PC-9 (cell line): ENCODE results near the gene PALLD. TPM values are rescaled to one million over a fixed set of nuclear protein-coding genes. Genes with fewer than 3 reads are reported as not detected.

Experiments used
- BruUV-seq: library from RNA; stranded (reverse); fragments of 400-500 nt; replicated peaks from 2 replicates; lab custom pipeline; 2021; lab: Mats Ljungman, UMichigan
- CTCF ChIA-PET: fragments of 300-600 bp; sonication (Branson Sonifier 250); formaldehyde crosslinking; loops from one replicate; lab custom pipeline; 2022; ENCODE audit warnings: antibody characterized with exemption; lab: Charles Lee
- POLR2A ChIA-PET: fragments of 300-600 bp; sonication (Branson Sonifier 250); formaldehyde crosslinking; loops from one replicate; lab custom pipeline; 2022; ENCODE audit warnings: antibody characterized with exemption; ENCODE audit not compliant: unreplicated experiment; lab: Charles Lee
- DNase-seq, 2 experiments: peaks; one replicate each; pipeline versions ENCODE4 v3.0.0 to v3.0.0-alpha.2; 2015 to 2022; ENCODE audit warnings: mixed read lengths in 1 of 2
- H2AFZ ChIP-seq: fragments of 200-600 bp; sonication (generic); 2 replicates; pipeline ENCODE4 v1.8.1; 2017; ENCODE audit warnings: antibody characterized with exemption
- H3F3A ChIP-seq: fragments of 200-600 bp; sonication (generic); 2 replicates; pipeline ENCODE4 v1.8.1; 2017; ENCODE audit warnings: antibody characterized with exemption, mild to moderate bottlenecking, low read depth; ENCODE audit not compliant: insufficient read depth
- H3K27ac ChIP-seq: fragments of 200-600 bp; sonication (generic); 2 replicates; pipeline ENCODE4 v1.6.1; 2016; ENCODE audit warnings: mixed run types
- H3K27me3 ChIP-seq: fragments of 200-600 bp; sonication (generic); 2 replicates; pipeline ENCODE4 v1.6.1; 2016; ENCODE audit warnings: low read depth, mixed run types; ENCODE audit not compliant: insufficient read depth
- H3K36me3 ChIP-seq: fragments of 200-600 bp; sonication (generic); 2 replicates; pipeline ENCODE4 v1.6.1; 2016; ENCODE audit warnings: low read depth, mixed run types
- H3K4me1 ChIP-seq: fragments of 200-600 bp; sonication (generic); replicated peaks from 2 replicates; pipeline ENCODE4 v1.6.1; 2016; ENCODE audit warnings: mixed run types; ENCODE audit not compliant: insufficient read depth
- H3K4me2 ChIP-seq: fragments of 200-600 bp; sonication (generic); 2 replicates; pipeline ENCODE4 v1.6.1; 2017; ENCODE audit warnings: mixed run types
- H3K4me3 ChIP-seq: fragments of 200-600 bp; sonication (generic); 2 replicates; pipeline ENCODE4 v1.6.1; 2016; ENCODE audit warnings: mixed run types
- H3K79me2 ChIP-seq: fragments of 200-600 bp; sonication (generic); 2 replicates; pipeline ENCODE4 v1.6.1; 2017; ENCODE audit warnings: low read depth, mixed run types
- H3K9me2 ChIP-seq: fragments of 200-600 bp; sonication (generic); 2 replicates; pipeline ENCODE4 v1.8.1; 2017; ENCODE audit warnings: mild to moderate bottlenecking; ENCODE audit not compliant: insufficient read depth
- H3K9me3 ChIP-seq: fragments of 200-600 bp; sonication (generic); 2 replicates; pipeline ENCODE4 v1.8.1; 2016; ENCODE audit warnings: low read depth; ENCODE audit not compliant: insufficient read depth
- H4K20me1 ChIP-seq: fragments of 200-600 bp; sonication (generic); 2 replicates; pipeline ENCODE4 v1.8.1; 2017; ENCODE audit not compliant: insufficient read depth
- EZH2 ChIP-seq: fragments of 200-600 bp; sonication (generic); IDR thresholded peaks from 2 replicates; pipeline ENCODE4 v1.8.0; 2017; ENCODE audit warnings: antibody characterized with exemption, low read depth
- intact Hi-C: fragments of 100-400 bp; cut with micrococcal nuclease; formaldehyde crosslinking; loops from one replicate; pipeline ENCODE4 v1.10.0; 2022; ENCODE audit not compliant: unreplicated experiment
- total RNA-seq: library from RNA; stranded (reverse); gene quantifications from 2 replicates; pipeline ENCODE4 v1.2.3, GENCODE V29; 2021
- TF ChIP-seq, protein P1 (sequence below): fragments of 200-600 bp; sonication (generic); conservative IDR thresholded peaks from 2 replicates; pipeline ENCODE4 v1.6.1; 2017; ENCODE audit warnings: mixed run types, antibody characterized with exemption, mild to moderate bottlenecking, moderate library complexity

Gene PALLD
- total RNA-seq, 1 experiment from 2014 or later, result 156 TPM

DNA sequence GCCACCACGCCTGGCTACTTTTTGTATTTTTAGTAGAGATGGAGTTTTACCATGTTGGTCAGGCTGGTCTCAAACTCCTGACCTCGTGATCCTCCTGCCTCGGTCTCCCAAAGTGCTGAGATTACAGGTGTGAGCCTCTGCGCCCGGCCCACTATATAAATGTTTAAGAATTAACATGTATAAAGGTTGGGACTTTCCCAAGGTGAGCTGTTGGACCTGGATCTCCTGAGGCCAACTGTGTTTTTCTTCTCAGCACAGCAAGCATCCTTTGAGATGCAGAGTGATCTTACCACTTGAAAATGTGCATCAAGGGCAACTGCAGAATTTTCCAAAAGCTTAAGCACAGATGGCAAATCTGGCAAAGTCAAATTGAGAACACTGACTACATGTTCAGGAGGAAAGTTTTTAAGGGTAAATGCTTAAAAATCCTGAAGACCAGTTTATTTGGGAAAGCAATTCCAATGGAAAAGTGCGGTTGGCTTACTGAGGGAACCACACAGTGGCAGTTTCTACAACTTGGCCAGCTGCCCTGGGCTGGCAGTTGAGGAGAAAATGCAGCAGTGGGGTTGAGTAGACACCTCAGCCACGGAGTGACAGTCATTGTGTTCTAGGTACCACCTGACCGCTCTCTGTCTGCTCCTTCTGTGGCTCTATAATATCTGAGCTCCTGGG is 344.3 kb downstream of the PALLD start:
- Histone ChIP-seq H3F3A (no peaks in the 10 kb centered on the region), H3K79me2 (no peaks in the 10 kb centered on the region), H3K27ac (no peak overlapping the region), H3K9me2 (no peaks in the 10 kb centered on the region), H3K27me3 (no peaks in the 10 kb centered on the region), H3K4me3 (no peak overlapping the region), H3K4me1 (no peaks in the 10 kb centered on the region), H3K4me2 (no peak overlapping the region), H4K20me1 (no peaks in the 10 kb centered on the region), H3K9me3 (no peaks in the 10 kb centered on the region), H3K36me3 (no peaks in the 10 kb centered on the region), H2AFZ (no peak overlapping the region)
- POLR2A ChIA-PET, result no interaction called here
- no peak for TF ChIP-seq EZH2
- TF ChIP-seq, protein P1, sequence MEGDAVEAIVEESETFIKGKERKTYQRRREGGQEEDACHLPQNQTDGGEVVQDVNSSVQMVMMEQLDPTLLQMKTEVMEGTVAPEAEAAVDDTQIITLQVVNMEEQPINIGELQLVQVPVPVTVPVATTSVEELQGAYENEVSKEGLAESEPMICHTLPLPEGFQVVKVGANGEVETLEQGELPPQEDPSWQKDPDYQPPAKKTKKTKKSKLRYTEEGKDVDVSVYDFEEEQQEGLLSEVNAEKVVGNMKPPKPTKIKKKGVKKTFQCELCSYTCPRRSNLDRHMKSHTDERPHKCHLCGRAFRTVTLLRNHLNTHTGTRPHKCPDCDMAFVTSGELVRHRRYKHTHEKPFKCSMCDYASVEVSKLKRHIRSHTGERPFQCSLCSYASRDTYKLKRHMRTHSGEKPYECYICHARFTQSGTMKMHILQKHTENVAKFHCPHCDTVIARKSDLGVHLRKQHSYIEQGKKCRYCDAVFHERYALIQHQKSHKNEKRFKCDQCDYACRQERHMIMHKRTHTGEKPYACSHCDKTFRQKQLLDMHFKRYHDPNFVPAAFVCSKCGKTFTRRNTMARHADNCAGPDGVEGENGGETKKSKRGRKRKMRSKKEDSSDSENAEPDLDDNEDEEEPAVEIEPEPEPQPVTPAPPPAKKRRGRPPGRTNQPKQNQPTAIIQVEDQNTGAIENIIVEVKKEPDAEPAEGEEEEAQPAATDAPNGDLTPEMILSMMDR, result no peak
- intact Hi-C loops, result no loop called here
- BruUV-seq, result no TSS peak
- CTCF ChIA-PET, result no interaction called here
- no peak for DNase-seq

DNA sequence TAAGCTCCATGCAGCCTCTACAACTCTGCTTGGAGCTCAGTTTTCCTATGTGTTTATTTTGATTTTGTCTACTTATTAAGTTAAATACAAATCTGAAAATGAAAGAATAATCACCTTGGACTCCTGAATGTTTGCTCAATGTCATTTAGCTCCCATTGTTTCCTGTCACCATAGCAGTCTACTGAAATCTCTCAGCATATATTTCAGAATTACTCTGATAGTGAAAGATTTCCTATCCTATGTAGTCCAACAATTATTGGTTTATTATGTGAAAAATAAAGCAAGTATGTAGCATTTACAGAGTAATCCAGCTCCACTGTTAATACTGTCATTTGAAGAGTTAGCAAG is 344.8 kb downstream of the PALLD start:
- no peaks in the 10 kb centered on the region for H3K36me3 ChIP-seq
- H4K20me1 ChIP-seq, result no peaks in the 10 kb centered on the region
- H3K4me3 ChIP-seq, result no peak overlapping the region
- DNase-seq, result no peak
- no peak overlapping the region for H3K4me2 ChIP-seq
- H3K79me2 ChIP-seq, result no peaks in the 10 kb centered on the region
- BruUV-seq, result no TSS peak
- H3K9me3 ChIP-seq, result no peaks in the 10 kb centered on the region
- no peaks in the 10 kb centered on the region for H3F3A ChIP-seq
- no peaks in the 10 kb centered on the region for H3K9me2 ChIP-seq
- ChIA-PET POLR2A (no interaction called here), CTCF (no interaction called here)
- H2AFZ ChIP-seq, result no peak overlapping the region
- no peak overlapping the region for H3K27ac ChIP-seq
- no peak for TF ChIP-seq EZH2
- TF ChIP-seq, protein P1, result no peak
- intact Hi-C loops, result no loop called here
- H3K4me1 ChIP-seq, result no peaks in the 10 kb centered on the region
- H3K27me3 ChIP-seq, result no peaks in the 10 kb centered on the region

DNA sequence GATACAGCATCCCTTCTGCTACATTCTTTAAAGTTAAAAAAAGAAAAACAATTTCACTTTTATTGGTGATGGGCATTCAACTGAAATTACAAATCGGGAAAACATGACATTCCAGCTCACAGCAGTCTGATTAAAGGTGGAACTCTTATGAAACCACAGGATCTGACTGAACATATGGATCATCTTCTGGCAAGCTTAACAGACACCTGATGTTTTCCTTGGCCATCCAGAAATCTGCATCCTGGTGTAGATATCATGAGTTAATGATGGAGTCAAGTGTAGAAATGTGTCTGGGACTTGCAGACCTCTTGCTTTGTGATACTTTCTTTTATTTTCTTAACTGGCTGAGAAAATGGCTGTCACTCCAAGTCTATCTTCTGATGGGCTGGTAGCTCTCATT is 345.3 kb downstream of the PALLD start:
- intact Hi-C loops, result no loop called here
- H3F3A ChIP-seq, result no peaks in the 10 kb centered on the region
- no TSS peak for BruUV-seq
- H3K27ac ChIP-seq, result no peak overlapping the region
- H4K20me1 ChIP-seq, result no peaks in the 10 kb centered on the region
- no peak for DNase-seq
- no peaks in the 10 kb centered on the region for H3K9me3 ChIP-seq
- no peaks in the 10 kb centered on the region for H3K36me3 ChIP-seq
- H3K79me2 ChIP-seq, result no peaks in the 10 kb centered on the region
- no peak overlapping the region for H2AFZ ChIP-seq
- ChIA-PET POLR2A (no interaction called here), CTCF (no interaction called here)
- H3K9me2 ChIP-seq, result no peaks in the 10 kb centered on the region
- no peaks in the 10 kb centered on the region for H3K27me3 ChIP-seq
- no peak for TF ChIP-seq EZH2
- TF ChIP-seq, protein P1, result no peak
- no peak overlapping the region for H3K4me2 ChIP-seq
- no peaks in the 10 kb centered on the region for H3K4me1 ChIP-seq
- H3K4me3 ChIP-seq, result no peak overlapping the region
